Measurements from ENCODE around the gene PLEKHG4. TPM values are rescaled to one million over a fixed set of nuclear protein-coding genes. Genes with fewer than 3 reads are reported as not detected.

The PLEKHG4 gene
- total and polyA plus RNA-seq, 10 of the 15 experiments (the other 5 are each of a cell fraction or from before 2014, with no cell fraction given), result 0.14 to 2.6 (median 0.99) TPM

DNA sequence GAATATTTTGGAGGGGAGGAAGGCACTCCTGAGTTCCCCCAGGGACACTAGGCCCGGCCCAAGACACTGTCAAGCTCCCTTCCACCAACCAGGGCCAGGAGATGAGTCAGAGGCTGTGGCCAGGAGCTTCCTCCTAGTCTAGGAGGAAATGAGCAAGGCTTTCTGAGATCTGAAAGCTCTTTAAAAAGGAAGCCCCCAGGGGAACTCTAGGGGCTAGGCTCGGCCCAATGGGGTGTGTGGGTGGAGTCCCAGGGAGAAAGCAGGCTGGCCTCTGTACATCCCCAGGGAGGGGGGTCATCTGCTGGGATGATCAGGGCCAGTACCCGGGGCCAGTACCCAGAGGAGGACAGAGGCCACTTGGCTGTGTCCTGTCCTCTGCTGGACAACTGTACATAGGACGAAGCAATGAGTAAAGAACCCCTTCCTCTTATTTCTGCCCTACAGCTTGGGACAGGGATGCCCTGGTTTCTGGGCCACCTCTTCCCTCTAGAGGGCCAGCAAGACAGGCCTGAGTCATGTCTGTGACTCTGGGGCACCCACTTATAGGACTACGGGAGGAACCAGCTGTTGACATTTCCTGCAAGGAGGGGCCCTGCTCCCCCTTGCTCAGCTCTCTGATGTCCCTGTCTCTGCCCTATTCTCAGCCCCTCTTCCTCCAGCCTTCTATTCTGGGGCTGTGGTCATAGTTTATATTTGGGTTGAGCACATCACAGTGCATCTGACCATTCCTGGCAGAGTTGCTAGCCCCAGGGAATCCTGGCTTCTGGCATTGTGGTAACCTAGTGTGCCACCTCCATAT lies 34.7 kb upstream of the PLEKHG4 start (continued):
- TF ChIP-seq, protein P1, sequence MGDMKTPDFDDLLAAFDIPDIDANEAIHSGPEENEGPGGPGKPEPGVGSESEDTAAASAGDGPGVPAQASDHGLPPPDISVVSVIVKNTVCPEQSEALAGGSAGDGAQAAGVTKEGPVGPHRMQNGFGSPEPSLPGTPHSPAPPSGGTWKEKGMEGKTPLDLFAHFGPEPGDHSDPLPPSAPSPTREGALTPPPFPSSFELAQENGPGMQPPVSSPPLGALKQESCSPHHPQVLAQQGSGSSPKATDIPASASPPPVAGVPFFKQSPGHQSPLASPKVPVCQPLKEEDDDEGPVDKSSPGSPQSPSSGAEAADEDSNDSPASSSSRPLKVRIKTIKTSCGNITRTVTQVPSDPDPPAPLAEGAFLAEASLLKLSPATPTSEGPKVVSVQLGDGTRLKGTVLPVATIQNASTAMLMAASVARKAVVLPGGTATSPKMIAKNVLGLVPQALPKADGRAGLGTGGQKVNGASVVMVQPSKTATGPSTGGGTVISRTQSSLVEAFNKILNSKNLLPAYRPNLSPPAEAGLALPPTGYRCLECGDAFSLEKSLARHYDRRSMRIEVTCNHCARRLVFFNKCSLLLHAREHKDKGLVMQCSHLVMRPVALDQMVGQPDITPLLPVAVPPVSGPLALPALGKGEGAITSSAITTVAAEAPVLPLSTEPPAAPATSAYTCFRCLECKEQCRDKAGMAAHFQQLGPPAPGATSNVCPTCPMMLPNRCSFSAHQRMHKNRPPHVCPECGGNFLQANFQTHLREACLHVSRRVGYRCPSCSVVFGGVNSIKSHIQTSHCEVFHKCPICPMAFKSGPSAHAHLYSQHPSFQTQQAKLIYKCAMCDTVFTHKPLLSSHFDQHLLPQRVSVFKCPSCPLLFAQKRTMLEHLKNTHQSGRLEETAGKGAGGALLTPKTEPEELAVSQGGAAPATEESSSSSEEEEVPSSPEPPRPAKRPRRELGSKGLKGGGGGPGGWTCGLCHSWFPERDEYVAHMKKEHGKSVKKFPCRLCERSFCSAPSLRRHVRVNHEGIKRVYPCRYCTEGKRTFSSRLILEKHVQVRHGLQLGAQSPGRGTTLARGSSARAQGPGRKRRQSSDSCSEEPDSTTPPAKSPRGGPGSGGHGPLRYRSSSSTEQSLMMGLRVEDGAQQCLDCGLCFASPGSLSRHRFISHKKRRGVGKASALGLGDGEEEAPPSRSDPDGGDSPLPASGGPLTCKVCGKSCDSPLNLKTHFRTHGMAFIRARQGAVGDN (IDR thresholded peaks at IDR 0.05), result 0 out of 2 replicates have a peak, but pooled peaks have one; percentile 16
- TF ChIP-seq EGR1 (IDR thresholded peaks at IDR 0.05; ENCODE audit: borderline replicate concordance in 1 of 2, low read depth in 2 of 2, low read length in 2 of 2), result peak in 1 of 2 experiments; percentile 79; a peak in 2 of 3 replicates
- TF ChIP-seq SIN3A (IDR thresholded peaks at IDR 0.05; ENCODE audit: low read depth, low read length), result 0 out of 2 replicates have a peak, but pooled peaks have one; percentile 37
- peak; percentile 74 for TF ChIP-seq ATF7 (IDR thresholded peaks at IDR 0.05; ENCODE audit: low read depth)
- no peak for TF ChIP-seq BMI1 (IDR thresholded peaks at IDR 0.05; ENCODE audit: borderline replicate concordance)
- TF ChIP-seq, protein P2, sequence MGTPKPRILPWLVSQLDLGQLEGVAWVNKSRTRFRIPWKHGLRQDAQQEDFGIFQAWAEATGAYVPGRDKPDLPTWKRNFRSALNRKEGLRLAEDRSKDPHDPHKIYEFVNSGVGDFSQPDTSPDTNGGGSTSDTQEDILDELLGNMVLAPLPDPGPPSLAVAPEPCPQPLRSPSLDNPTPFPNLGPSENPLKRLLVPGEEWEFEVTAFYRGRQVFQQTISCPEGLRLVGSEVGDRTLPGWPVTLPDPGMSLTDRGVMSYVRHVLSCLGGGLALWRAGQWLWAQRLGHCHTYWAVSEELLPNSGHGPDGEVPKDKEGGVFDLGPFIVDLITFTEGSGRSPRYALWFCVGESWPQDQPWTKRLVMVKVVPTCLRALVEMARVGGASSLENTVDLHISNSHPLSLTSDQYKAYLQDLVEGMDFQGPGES (IDR thresholded peaks at IDR 0.05), result no peak
- no peak for TF ChIP-seq MYB (IDR thresholded peaks at IDR 0.05; ENCODE audit: borderline replicate concordance, low read depth, low read length)
- peak; percentile 10 for TF ChIP-seq RELA (IDR thresholded peaks at IDR 0.05; ENCODE audit: borderline replicate concordance, partially characterized antibody)
- TF ChIP-seq WRNIP1 (IDR thresholded peaks at IDR 0.05; ENCODE audit: borderline replicate concordance, low read depth, low read length), result no peak
- TF ChIP-seq HDAC2 (IDR thresholded peaks at IDR 0.05), result no peak
- no peak for TF ChIP-seq STAT3 (IDR thresholded peaks at IDR 0.05; ENCODE audit: low read depth, low read length)
- peak; percentile 43; the same call in 1 of the 2 replicates for TF ChIP-seq TAF1 (IDR thresholded peaks at IDR 0.05; ENCODE audit: borderline replicate concordance, low read depth, low read length)
- peak; percentile 10; the same call in 1 of the 3 replicates for TF ChIP-seq POU2F2 (IDR thresholded peaks at IDR 0.05; ENCODE audit: borderline replicate concordance, low read depth, low read length)
- TF ChIP-seq RAD51 (IDR thresholded peaks at IDR 0.05), result no peak
- peak; percentile 17 to 43; a peak in 1 of 4 replicates for TF ChIP-seq BHLHE40 (IDR thresholded peaks at IDR 0.05; ENCODE audit: borderline replicate concordance in 1 of 2, low read depth in 2 of 2, low read length in 1 of 2)
